Measurements from ENCODE around the gene CSTF1. TPM values are rescaled to one million over a fixed set of nuclear protein-coding genes. Genes with fewer than 3 reads are reported as not detected.

CSTF1 gene
- total and polyA plus RNA-seq, 2 donors (not counting 1 experiment from before 2014, with no cell fraction given), result 31.2 to 55.2 TPM

DNA sequence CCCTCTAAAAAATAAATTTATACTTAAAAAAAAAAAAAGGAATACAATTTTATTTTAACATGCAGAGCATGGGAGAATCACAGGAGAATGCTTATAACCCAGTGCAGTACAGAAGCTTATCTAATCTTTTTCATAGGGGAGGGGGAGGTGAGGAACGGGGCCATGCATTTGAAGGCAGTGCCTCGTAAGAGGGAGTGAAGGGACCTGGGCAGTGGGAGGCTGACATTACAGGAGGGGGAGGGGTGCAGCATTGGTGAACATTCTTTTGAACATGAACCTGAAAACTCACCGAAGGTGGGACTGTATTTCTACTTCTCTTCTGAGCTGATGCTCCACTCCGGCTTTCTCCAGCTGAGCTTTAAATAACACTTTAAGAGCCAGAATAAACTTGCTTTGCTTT, 9.7 kb upstream of the CSTF1 start:
- no peak for DNase-seq (ENCODE audit: low read depth in 2 of 2)
- no peak overlapping the region for H3K4me3 ChIP-seq (replicated peaks in 1 of 4; ENCODE audit: control extremely low read depth in 1 of 4, insufficient read depth in 1 of 4, low read depth in 3 of 4, low read length in 4 of 4)
- no peak overlapping the region for H3K27ac ChIP-seq (ENCODE audit: insufficient read depth, low read length)
- H3K9ac ChIP-seq (ENCODE audit: insufficient read depth, low read length), result no peak overlapping the region
- H4K20me1 ChIP-seq (ENCODE audit: control insufficient read depth, extremely low read depth, insufficient read depth, low read length), result no peaks in the 10 kb centered on the region
- peaks cover 12% of the 10 kb centered on the region for H3K36me3 ChIP-seq (ENCODE audit: control insufficient read depth, insufficient read depth, low read length)
- TF ChIP-seq EZH2 (IDR thresholded peaks at IDR 0.05; ENCODE audit: low read length, missing control alignments), result no peak
- TF ChIP-seq, protein P1, sequence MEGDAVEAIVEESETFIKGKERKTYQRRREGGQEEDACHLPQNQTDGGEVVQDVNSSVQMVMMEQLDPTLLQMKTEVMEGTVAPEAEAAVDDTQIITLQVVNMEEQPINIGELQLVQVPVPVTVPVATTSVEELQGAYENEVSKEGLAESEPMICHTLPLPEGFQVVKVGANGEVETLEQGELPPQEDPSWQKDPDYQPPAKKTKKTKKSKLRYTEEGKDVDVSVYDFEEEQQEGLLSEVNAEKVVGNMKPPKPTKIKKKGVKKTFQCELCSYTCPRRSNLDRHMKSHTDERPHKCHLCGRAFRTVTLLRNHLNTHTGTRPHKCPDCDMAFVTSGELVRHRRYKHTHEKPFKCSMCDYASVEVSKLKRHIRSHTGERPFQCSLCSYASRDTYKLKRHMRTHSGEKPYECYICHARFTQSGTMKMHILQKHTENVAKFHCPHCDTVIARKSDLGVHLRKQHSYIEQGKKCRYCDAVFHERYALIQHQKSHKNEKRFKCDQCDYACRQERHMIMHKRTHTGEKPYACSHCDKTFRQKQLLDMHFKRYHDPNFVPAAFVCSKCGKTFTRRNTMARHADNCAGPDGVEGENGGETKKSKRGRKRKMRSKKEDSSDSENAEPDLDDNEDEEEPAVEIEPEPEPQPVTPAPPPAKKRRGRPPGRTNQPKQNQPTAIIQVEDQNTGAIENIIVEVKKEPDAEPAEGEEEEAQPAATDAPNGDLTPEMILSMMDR (conservative IDR thresholded peaks at IDR 0.05 in 1 of 2, IDR thresholded peaks at IDR 0.05 in 1 of 2; ENCODE audit: low read depth in 1 of 2, low read length in 2 of 2), result no peak
- H3K4me2 ChIP-seq (ENCODE audit: extremely low read depth, insufficient read depth, low read length), result no peak overlapping the region
- no peaks in the 10 kb centered on the region for H3K27me3 ChIP-seq (ENCODE audit: control insufficient read depth, insufficient read depth, low read length)
- H3K4me1 ChIP-seq (ENCODE audit: control insufficient read depth, extremely low read depth, insufficient read depth, low read length), result no peaks in the 10 kb centered on the region
- no peaks in the 10 kb centered on the region for H3K9me3 ChIP-seq (ENCODE audit: control insufficient read depth, insufficient read depth, low read depth, low read length)
- H2AFZ ChIP-seq (ENCODE audit: low read length), result no peak overlapping the region
- peaks cover 60% of the 10 kb centered on the region for H3K79me2 ChIP-seq (ENCODE audit: control insufficient read depth, insufficient read depth, low read length)

DNA sequence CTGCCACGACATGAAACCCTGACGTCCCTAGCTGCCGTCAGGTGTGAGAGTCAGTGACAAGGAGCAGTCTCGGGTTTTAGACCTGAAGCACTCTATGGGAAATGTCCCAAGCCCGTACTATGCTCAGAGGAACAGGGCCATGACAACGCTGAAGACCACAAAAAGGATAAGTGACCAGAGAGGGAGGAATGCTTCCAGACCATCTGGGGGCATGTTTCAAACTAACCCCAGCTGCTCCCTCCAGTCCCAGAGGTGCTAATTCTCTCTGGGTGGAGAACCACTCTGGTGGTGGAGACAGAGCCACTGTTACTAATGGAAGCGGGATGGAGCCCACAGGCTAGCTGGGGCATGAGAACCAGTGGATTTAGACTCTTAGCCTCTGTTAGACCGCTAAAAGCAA, 9.1 kb upstream of the CSTF1 start:
- no peak for DNase-seq (ENCODE audit: low read depth in 2 of 2)
- Histone ChIP-seq H3K4me3 (replicated peaks in 1 of 4; ENCODE audit: control extremely low read depth in 1 of 4, insufficient read depth in 1 of 4, low read depth in 3 of 4, low read length in 4 of 4) (no peak overlapping the region), H3K4me2 (ENCODE audit: extremely low read depth, insufficient read depth, low read length) (no peak overlapping the region), H4K20me1 (ENCODE audit: control insufficient read depth, extremely low read depth, insufficient read depth, low read length) (no peaks in the 10 kb centered on the region), H3K36me3 (ENCODE audit: control insufficient read depth, insufficient read depth, low read length) (peaks cover 13% of the 10 kb centered on the region), H3K27me3 (ENCODE audit: control insufficient read depth, insufficient read depth, low read length) (no peaks in the 10 kb centered on the region), H3K4me1 (ENCODE audit: control insufficient read depth, extremely low read depth, insufficient read depth, low read length) (no peaks in the 10 kb centered on the region), H3K79me2 (ENCODE audit: control insufficient read depth, insufficient read depth, low read length) (peaks cover 59% of the 10 kb centered on the region), H3K9me3 (ENCODE audit: control insufficient read depth, insufficient read depth, low read depth, low read length) (no peaks in the 10 kb centered on the region), H3K27ac (ENCODE audit: insufficient read depth, low read length) (no peak overlapping the region), H2AFZ (ENCODE audit: low read length) (no peak overlapping the region), H3K9ac (ENCODE audit: insufficient read depth, low read length) (no peak overlapping the region)
- TF ChIP-seq, protein P1 (conservative IDR thresholded peaks at IDR 0.05 in 1 of 2, IDR thresholded peaks at IDR 0.05 in 1 of 2; ENCODE audit: low read depth in 1 of 2, low read length in 2 of 2), result no peak
- TF ChIP-seq EZH2 (IDR thresholded peaks at IDR 0.05; ENCODE audit: low read length, missing control alignments), result no peak

DNA sequence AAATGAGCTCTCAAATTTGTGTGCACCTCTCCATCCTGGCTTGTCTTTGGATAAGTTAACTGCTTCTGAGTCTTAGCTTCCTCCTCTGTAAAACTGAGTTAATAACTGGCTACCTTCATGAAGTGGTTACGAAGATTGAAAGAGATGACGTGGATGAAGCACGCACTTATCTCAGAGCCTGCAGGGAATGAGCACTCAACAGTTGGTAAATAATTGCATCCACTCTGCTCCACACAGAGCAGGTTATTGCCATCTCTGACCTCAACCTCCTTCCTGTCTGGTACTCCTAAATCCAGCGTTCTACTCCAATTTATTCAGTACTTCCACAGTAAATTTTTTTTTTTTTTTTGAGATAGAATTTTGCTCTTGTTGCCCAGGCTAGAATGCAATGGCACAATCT, 7.3 kb upstream of the CSTF1 start:
- DNase-seq (ENCODE audit: low read depth in 2 of 2), result no peak
- H4K20me1 ChIP-seq (ENCODE audit: control insufficient read depth, extremely low read depth, insufficient read depth, low read length), result no peaks in the 10 kb centered on the region
- peaks cover 65% of the 10 kb centered on the region for H3K79me2 ChIP-seq (ENCODE audit: control insufficient read depth, insufficient read depth, low read length)
- TF ChIP-seq, protein P1 (conservative IDR thresholded peaks at IDR 0.05 in 1 of 2, IDR thresholded peaks at IDR 0.05 in 1 of 2; ENCODE audit: low read depth in 1 of 2, low read length in 2 of 2), result no peak
- TF ChIP-seq EZH2 (IDR thresholded peaks at IDR 0.05; ENCODE audit: low read length, missing control alignments), result no peak
- H3K36me3 ChIP-seq (ENCODE audit: control insufficient read depth, insufficient read depth, low read length), result peaks cover 13% of the 10 kb centered on the region
- no peak overlapping the region for H2AFZ ChIP-seq (ENCODE audit: low read length)
- no peaks in the 10 kb centered on the region for H3K9me3 ChIP-seq (ENCODE audit: control insufficient read depth, insufficient read depth, low read depth, low read length)
- no peaks in the 10 kb centered on the region for H3K27me3 ChIP-seq (ENCODE audit: control insufficient read depth, insufficient read depth, low read length)
- no peak overlapping the region for H3K4me2 ChIP-seq (ENCODE audit: extremely low read depth, insufficient read depth, low read length)
- H3K27ac ChIP-seq (ENCODE audit: insufficient read depth, low read length), result no peak overlapping the region
- no peak overlapping the region for H3K9ac ChIP-seq (ENCODE audit: insufficient read depth, low read length)
- H3K4me1 ChIP-seq (ENCODE audit: control insufficient read depth, extremely low read depth, insufficient read depth, low read length), result no peaks in the 10 kb centered on the region
- H3K4me3 ChIP-seq (replicated peaks in 1 of 4; ENCODE audit: control extremely low read depth in 1 of 4, insufficient read depth in 1 of 4, low read depth in 3 of 4, low read length in 4 of 4), result no peak overlapping the region
